Erythroblast (primary cell): ENCODE data around the gene CKB.
"Not testable (repeated sequence)": the region's sequence is repeated elsewhere in the genome, so short reads cannot be mapped to it uniquely, and the experiment has no call there.

Experiments used
- DNase-seq, 2 experiments: peaks; one replicate each; lab custom pipeline; 2025; lab: John Stamatoyannopoulos, UW
- GATA1 ChIP-seq: IDR thresholded peaks from 2 replicates; pipeline ENCODE4 v1.6.1; 2011; ENCODE audit warnings: low read depth, mild to moderate bottlenecking, control low read depth, low read length, moderate library complexity
- POLR2A ChIP-seq: IDR thresholded peaks from 2 replicates; pipeline ENCODE4 v1.6.1; 2011; ENCODE audit warnings: mild to moderate bottlenecking, low read length

Gene CKB

DNA sequence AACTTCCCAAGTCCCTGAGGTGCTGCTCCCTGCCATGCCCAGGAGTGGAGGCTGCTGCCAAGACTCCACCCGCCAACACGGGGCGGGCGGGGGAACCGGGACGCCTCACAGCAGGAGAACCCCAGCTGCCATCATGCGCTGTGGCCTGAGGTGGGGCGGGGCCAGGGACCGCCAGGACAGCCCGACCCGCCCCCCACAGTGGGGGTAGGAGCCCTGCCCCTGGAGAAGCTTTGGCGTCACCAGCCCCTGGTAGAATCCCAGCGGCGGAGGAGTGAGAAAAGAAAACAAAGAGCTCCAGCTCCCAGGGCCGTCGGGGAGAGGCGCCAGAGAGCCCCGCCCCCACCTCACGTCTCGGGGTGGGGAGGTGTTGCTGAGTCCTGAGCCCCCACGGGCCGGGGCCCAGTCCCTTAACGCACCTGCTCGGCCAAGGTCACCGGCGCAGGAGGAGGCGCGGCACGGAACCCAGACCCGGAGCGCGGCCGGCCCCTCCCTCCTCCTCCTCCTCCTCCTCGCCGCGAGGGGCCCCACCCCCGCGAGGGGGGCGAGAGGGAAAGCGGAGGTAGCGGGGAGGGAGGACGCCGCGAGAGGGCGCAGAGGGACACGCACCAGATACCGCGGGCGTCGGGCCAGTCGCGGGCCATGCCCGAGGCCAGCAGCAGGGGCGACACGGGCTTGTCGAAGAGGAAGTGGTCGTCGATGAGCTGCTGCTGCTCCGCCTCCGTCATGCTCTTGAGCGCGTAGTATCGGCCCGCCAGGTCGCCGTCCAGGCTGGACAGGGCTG is 1.8 kb downstream of the CKB start:
- TF ChIP-seq GATA1 (no peak), POLR2A (peak; percentile 23)
- peak; percentile 86 to 92 for DNase-seq

DNA sequence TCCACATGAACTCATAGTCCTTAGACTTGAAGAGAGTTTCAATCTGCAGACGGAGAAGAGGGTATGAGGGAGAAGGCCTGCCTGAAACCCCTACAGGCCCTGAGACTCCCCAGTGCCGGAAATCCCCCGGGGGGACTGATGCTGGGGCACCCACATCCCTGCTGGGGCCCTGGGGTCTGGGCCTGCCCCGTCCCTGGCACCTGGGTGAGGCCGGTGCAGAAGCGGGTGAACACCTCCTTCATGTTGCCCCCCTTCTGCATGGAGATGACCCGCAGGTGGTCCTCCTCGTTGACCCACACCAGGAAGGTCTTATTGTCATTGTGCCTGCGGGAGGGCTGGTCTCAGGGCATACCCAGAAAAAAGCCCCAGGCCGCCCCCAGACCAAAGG is 2.4 kb downstream of the CKB start:
- TF ChIP-seq GATA1 (no peak), POLR2A (no peak)
- DNase-seq, result no peak

GRCh38 chr14:103519837-103520212 is 2.8 kb downstream of the CKB start:
- no peak for DNase-seq
- no peak for TF ChIP-seq POLR2A
- TF ChIP-seq GATA1, result no peak

DNA sequence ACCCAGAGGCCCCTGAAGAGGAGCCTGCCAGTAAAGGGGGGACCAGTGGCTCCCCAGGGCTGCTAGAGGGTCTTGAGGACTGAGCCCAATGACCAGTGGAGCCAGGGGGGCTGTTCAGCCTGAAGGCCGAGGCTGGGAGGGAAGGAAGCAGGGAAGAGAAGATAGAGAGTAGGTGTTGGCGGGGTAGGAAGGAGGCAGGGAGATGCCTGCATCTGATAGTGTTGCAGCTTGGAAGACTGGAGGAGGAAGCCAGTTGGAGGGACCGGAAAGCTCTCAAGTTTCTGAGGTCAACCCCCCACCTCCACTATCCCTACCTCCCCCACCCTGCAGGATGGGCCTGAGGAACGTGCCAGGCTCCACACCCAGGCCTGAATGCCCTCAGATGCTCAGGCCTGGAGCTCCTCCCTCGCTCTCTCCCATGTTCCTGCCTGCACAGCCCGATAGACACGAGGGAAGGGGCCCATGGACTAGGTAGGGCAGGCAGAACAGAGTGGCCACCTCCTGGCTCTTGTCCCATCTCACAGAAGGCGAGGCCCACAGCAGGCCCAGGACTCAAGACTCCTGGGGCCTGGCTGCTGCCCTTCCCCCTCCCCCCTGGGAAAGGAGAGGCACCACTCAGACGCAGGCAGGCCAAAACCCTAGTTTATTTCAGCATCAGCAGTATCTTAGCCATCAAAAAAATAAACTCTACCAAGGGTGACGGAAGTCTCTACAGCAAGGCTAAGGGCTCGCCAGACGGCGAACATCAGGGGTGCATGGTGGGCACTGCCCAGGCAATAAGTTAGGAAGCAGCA is 3.4 kb downstream of the CKB start:
- DNase-seq, result peak; percentile 41 to 53
- TF ChIP-seq POLR2A, result no peak
- no peak for TF ChIP-seq GATA1

DNA sequence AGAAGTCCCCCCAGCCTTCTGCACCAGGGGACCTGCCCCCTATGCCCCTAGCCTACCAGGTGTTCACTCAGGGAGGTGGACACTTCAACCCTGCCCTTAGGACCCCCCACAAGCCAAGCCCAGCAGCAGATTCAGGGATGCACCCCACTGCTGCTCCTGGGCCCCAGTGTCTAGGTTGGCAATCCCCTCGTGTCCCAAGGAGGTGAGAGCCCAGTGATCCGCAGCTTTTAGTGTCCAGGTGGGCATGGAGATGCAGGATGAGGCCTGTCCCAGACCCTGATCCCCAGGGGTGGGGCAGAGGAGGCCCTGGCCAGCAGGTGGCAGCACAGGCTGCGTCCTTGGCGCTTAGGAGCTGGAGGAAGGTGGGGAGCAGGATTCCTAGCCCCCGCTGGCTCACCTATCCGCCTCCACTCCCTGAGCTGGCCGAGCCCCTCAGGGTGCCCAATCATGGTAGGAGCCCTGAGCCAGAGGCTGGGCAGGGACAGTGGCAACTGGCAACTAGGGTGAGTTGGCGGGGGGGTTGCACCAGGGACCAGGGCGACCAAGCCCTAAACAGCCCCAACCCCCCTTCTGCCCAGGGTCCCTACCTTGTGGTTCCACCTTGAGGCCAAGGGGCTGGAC is 4.1 kb downstream of the CKB start:
- DNase-seq, result peak; percentile 53 to 71
- TF ChIP-seq POLR2A, result no peak
- TF ChIP-seq GATA1, result no peak

DNA sequence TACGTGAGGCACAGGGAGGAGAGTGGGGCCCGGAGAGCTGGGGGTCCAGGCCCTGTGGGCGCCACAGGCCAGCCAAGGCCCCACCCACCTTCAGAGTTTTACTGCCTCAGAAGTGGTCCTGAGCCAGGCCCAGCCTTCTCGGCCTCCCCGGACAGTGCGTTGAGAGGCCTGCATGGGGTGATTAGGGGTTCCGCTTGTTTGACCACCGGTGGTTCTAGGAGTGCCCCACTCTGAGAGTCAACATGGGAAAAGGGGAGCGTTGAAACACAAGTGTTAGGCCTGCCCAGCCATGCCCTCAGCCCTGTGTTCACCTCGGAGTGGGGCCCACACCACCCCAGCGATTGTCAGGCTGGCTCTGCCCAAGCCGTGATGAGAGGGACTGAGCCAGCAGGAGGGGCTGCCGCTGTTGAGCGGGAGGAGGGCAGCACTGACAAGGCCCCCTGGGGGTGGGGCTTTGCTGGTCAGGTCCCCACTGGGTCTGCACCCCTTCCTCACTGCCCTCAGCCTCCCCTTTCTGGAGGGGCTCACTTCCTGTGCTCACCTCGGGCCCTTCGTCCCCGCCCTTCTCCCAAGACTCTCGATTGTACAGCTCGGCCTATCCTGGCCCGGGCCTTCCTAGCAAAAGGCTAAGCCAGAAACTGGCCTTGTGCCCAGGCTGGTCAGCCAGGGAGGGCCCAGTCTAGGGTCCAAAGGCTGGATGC is 4.8 kb downstream of the CKB start:
- DNase-seq, result no peak
- no peak for TF ChIP-seq GATA1
- TF ChIP-seq POLR2A, result no peak

DNA sequence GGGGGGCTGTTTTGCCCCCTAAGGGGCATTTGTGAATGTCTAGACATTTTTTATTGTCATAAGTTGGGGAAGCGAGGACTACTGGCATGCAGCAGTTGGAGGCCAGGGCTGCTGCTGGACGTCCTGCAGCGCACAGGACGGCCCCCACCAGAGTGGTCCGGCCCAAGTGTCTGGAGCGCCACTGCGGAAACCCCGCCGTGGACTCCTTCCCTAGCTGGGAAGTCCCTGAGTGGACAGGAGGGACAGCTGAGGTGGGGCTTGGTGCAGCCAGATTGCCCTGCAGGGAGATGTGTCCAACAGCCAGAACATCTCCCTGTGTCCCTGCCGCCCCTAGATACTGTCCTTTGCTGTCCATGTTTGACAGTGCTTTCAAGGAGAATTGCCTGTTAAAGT is 5.5 kb downstream of the CKB start:
- DNase-seq, result no peak
- no peak for TF ChIP-seq GATA1
- no peak for TF ChIP-seq POLR2A

GRCh38 chr14:103516426-103517173 is 6.0 kb downstream of the CKB start:
- TF ChIP-seq GATA1 (no peak), POLR2A (no peak)
- DNase-seq, result no peak

GRCh38 chr14:103514596-103515421 is 7.8 kb downstream of the CKB start:
- DNase-seq, result no peak
- no peak for TF ChIP-seq GATA1
- no peak for TF ChIP-seq POLR2A

GRCh38 chr14:103512701-103513611 is 9.7 kb downstream of the CKB start:
- DNase-seq, result peak; percentile 50 to 61
- TF ChIP-seq POLR2A, result no peak
- no peak for TF ChIP-seq GATA1

DNA sequence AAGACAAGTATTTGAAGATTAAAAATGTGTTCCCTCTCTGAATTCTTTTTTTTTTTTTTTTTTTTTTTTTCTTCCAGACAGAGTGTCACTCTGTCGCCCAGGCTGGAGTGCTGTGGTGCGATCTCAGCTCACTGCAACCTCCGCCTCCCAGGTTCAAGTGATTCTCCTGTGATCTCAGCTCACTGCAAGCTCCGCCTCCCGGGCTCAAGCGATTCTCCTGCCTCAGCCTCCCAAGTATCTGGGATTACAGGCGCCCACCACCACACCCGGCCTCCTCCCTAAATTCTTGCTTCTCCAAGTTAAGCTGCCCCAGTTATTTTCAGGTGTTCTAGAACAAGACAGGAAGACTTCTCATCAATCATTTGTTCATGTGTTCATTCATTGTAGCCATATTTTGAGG is 10.4 kb downstream of the CKB start:
- DNase-seq, result not testable (repeated sequence)
